Stomach (tissue), 9 donors: Measurements from ENCODE around the gene WDR59. TPM values are rescaled to one million over a fixed set of nuclear protein-coding genes. Genes with fewer than 3 reads are reported as not detected.

Source experiments
- DNase-seq, 2 donors: peaks; one replicate each; pipeline versions ENCODE4 v3.0.0 to v3.0.0-alpha.2; 2013 to 2019
- H3K27ac ChIP-seq, 5 donors: fragments of 200-600 bp in 4 of 5; sonication (generic) in 4 of 5; one replicate each; pipeline ENCODE4 v1.5.1; 2013 to 2019; ENCODE audit warnings: mild to moderate bottlenecking in 1 of 5, moderate library complexity in 1 of 5
- H3K27me3 ChIP-seq, 3 donors: fragments of 200-600 bp; sonication (generic); one replicate each; pipeline ENCODE4 v1.5.1; 2017 to 2019; ENCODE audit warnings: mixed run types in 1 of 3
- H3K36me3 ChIP-seq, 4 donors: fragments of 200-600 bp; sonication (generic); 1 replicate in 3 of 4; 2 replicates in 1 of 4; pipeline ENCODE4 v1.5.1; 2016 to 2019
- H3K4me1 ChIP-seq, 4 donors: fragments of 200-600 bp; sonication (generic); one replicate each; pipeline ENCODE4 v1.5.1; 2016 to 2019
- H3K4me3 ChIP-seq, 4 donors: fragments of 200-600 bp; sonication (generic) in 3 of 4; one replicate each; pipeline ENCODE4 v1.5.1; 2016 to 2019; ENCODE audit warnings: mild to moderate bottlenecking in 1 of 4
- H3K9me3 ChIP-seq, 4 donors: fragments of 200-600 bp; sonication (generic); one replicate each; pipeline ENCODE4 v1.5.1; 2016 to 2019
- EP300 ChIP-seq: sonication (generic); formaldehyde crosslinking; IDR thresholded peaks from one replicate; pipeline ENCODE4 v1.6.1; 2017; ENCODE audit warnings: antibody characterized with exemption
- POLR2A ChIP-seq, 4 donors: fragments of 450-650 bp; IDR thresholded peaks; one replicate each; pipeline ENCODE4 v1.6.1; 2016; ENCODE audit warnings: antibody characterized with exemption in 4 of 4, control low read depth in 2 of 4, mild to moderate bottlenecking in 1 of 4, moderate library complexity in 1 of 4
- POLR2AphosphoS5 ChIP-seq, 3 donors: sonication (generic); formaldehyde crosslinking; IDR thresholded peaks; one replicate each; pipeline ENCODE4 v1.6.1; 2016; ENCODE audit warnings: antibody characterized with exemption in 3 of 3
- WGBS, 5 donors: extraction: QIAGEN DNeasy Blood & Tissue Kit in 3 of 5; methylation state at CpG; one replicate each; pipeline versions ENCODE4 v1.1.5 to v1.1.7; 2013 to 2018; 5-methylcytosine and 5-hydroxymethylcytosine counted together
- intact Hi-C: fragments of 100-400 bp; cut with DNase I; formaldehyde crosslinking; loops from one replicate; pipeline ENCODE4 v1.15.1; 2023; ENCODE audit warnings: low total_unique reads
- polyA plus RNA-seq, 3 donors: library from polyadenylated mRNA; stranded (reverse); fragments of 200-250 nt; gene quantifications; one replicate each; pipeline ENCODE4 v1.2.3, GENCODE V29; 2013
- total RNA-seq, 5 donors: library from RNA; depleted of rRNA; stranded (reverse); fragments of >200 nt; gene quantifications; one replicate each; pipeline versions ENCODE4 v1.1.0 to v1.2.3, GENCODE V29; 2014 to 2016
- TF ChIP-seq, protein P1 (sequence below), 7 experiments: fragments of 450-650 bp in 4 of 7; fragments of 200-600 bp in 3 of 7; sonication (generic) in 3 of 7; IDR thresholded peaks; one replicate each; pipeline ENCODE4 v1.5.1; 2016 to 2019; ENCODE audit warnings: antibody characterized with exemption in 7 of 7, control low read depth in 2 of 7, mild to moderate bottlenecking in 1 of 7
- donor health status: healthy with polysubstance abuse.
- donor health status: Bipolar disorder and iron deficiency.
- donor health status: healthy.

The WDR59 gene
- total and polyA plus RNA-seq, 8 donors = 12.1 to 266 (median 30.2) TPM

DNA sequence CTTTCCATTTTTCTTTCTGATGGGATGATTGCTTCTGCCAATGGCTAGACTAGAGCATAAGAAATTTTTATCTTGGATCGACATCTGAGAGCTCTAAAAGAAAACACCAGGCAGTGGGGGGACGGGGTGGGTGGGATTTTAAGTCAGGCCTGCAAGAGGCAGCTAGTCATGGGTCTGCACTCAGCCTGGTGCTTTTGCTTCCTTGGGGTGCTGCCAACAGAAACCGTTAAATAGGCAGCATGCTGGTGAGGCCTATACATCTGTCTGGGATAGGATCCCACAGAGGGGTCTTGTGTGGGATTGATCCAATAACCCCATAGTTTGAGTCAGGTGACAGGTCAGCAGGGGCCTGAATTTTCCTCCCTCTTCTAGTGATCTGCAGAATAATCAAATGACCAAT lies 40.8 kb upstream of the WDR59 start:
- Histone ChIP-seq H3K36me3 (peaks cover 0 to 4% (median 0%) of the 10 kb centered on the region in 4 donors), H3K4me1 (peaks cover 7 to 48% (median 29%) of the 10 kb centered on the region in 4 donors), H3K9me3 (peaks cover 0 to 13% (median 2%) of the 10 kb centered on the region in 4 donors), H3K27ac (peak overlapping the region in 4 of 5 donors; percentile 54 to 87 (median 80)), H3K4me3 (no peak overlapping the region), H3K27me3 (no peaks in the 10 kb centered on the region)
- WGBS, 5 donors = 41 to 60% (median 44%) methylated on average over 3 of the region's 3 CpGs
- TF ChIP-seq, protein P1, sequence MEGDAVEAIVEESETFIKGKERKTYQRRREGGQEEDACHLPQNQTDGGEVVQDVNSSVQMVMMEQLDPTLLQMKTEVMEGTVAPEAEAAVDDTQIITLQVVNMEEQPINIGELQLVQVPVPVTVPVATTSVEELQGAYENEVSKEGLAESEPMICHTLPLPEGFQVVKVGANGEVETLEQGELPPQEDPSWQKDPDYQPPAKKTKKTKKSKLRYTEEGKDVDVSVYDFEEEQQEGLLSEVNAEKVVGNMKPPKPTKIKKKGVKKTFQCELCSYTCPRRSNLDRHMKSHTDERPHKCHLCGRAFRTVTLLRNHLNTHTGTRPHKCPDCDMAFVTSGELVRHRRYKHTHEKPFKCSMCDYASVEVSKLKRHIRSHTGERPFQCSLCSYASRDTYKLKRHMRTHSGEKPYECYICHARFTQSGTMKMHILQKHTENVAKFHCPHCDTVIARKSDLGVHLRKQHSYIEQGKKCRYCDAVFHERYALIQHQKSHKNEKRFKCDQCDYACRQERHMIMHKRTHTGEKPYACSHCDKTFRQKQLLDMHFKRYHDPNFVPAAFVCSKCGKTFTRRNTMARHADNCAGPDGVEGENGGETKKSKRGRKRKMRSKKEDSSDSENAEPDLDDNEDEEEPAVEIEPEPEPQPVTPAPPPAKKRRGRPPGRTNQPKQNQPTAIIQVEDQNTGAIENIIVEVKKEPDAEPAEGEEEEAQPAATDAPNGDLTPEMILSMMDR (IDR thresholded peaks at IDR 0.05) = no peak
- TF ChIP-seq POLR2AphosphoS5 (IDR thresholded peaks at IDR 0.05) (no peak), EP300 (no peak), POLR2A (IDR thresholded peaks at IDR 0.05) (no peak)
- intact Hi-C loops = no loop called here
- DNase-seq = peak in 1 of 2 donors; percentile 33

DNA sequence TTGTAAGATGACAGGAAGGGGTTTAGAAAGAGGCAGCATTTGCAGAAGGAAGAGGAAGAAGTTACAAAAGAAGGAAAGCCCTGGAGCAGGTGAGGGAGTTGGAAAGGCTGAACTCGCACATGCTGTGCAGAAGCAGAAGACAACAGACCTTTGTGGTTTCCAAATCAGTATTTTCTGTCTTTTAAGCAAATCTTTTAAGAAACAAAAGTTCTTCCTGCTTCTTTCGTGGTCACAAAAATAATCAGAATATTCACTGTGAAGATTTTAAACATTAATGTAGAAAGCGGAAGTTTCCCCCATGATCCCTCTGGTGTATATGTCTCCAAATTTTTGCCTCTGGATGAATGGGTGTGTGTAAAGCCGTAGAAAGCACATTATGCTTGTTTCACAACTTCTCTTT lies 39.7 kb upstream of the WDR59 start:
- intact Hi-C loops = no loop called here
- H3K4me3 ChIP-seq = no peak overlapping the region
- no peak for TF ChIP-seq POLR2A (IDR thresholded peaks at IDR 0.05)
- TF ChIP-seq EP300 = no peak
- TF ChIP-seq POLR2AphosphoS5 (IDR thresholded peaks at IDR 0.05) = no peak
- TF ChIP-seq, protein P1 (IDR thresholded peaks at IDR 0.05) = no peak
- peaks cover 0 to 6% (median 0%) of the 10 kb centered on the region in 4 donors for H3K36me3 ChIP-seq
- peaks cover 7 to 48% (median 29%) of the 10 kb centered on the region in 4 donors for H3K4me1 ChIP-seq
- no peaks in the 10 kb centered on the region for H3K27me3 ChIP-seq
- DNase-seq = no peak
- WGBS, 5 donors = 50 to 75% (median 65%) methylated on average over 4 of the region's 4 CpGs
- peaks cover 0 to 13% (median 3%) of the 10 kb centered on the region in 4 donors for H3K9me3 ChIP-seq
- H3K27ac ChIP-seq = peak overlapping the region in 3 of 5 donors; percentile 49 to 87 (median 84)

DNA sequence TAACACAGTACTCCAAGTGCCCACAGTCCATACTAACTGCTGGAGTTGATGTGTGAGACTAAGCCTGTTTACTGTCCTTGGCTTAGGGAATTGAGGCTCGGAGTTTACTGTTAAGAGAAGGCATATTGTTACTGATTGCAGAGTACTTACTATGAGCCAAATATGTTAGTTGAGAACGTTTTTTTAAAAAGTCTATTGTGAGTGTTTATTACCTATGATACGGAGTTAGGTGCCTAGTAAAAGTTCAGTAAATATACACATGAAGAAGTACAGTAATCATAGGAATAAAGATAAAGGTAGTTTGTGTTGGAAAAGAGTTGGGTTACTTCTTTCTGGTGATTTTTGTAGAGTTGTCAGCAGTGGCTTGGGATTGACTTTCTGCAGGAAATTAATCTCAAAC lies 39.3 kb upstream of the WDR59 start:
- H3K9me3 ChIP-seq = peaks cover 0 to 13% (median 3%) of the 10 kb centered on the region in 4 donors
- DNase-seq = no peak
- H3K4me1 ChIP-seq = peaks cover 7 to 50% (median 30%) of the 10 kb centered on the region in 4 donors
- TF ChIP-seq, protein P1 (IDR thresholded peaks at IDR 0.05) = no peak
- TF ChIP-seq POLR2A (IDR thresholded peaks at IDR 0.05) = no peak
- TF ChIP-seq EP300 = no peak
- no peak for TF ChIP-seq POLR2AphosphoS5 (IDR thresholded peaks at IDR 0.05)
- no peak overlapping the region for H3K4me3 ChIP-seq
- H3K27me3 ChIP-seq = no peaks in the 10 kb centered on the region
- peaks cover 0 to 6% (median 0%) of the 10 kb centered on the region in 4 donors for H3K36me3 ChIP-seq
- intact Hi-C loops = no loop called here
- H3K27ac ChIP-seq = peak overlapping the region in 2 of 5 donors; percentile 84 to 87
- WGBS, 5 donors = 24 to 63% (median 33%) methylated on average over 3 of the region's 3 CpGs

DNA sequence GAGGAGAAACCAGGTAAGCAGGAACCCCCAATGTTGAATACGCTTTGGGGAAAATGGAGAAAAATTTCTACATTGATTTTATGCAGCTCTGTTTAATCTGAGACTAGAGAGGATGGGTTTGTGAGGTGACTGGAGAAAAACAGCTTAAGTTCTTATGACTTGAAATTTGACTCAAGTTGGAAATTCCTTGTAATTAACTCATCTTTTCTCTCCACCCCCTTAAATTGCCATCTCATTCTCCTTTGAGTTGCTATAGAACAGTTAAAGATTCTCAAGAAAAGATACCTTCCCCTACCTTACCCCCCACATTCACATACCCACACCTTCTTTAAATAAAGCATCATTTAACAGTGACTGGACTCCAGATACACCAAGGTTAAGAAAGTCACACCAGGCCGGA lies 38.1 kb upstream of the WDR59 start:
- no peak for TF ChIP-seq POLR2AphosphoS5 (IDR thresholded peaks at IDR 0.05)
- no peak for TF ChIP-seq EP300
- TF ChIP-seq POLR2A (IDR thresholded peaks at IDR 0.05) = no peak
- WGBS, 5 donors = 95 to 98% (median 96%) methylated on average over 2 of the region's 2 CpGs
- peaks cover 0 to 6% (median 0%) of the 10 kb centered on the region in 4 donors for H3K36me3 ChIP-seq
- no peak for DNase-seq
- peaks cover 10 to 54% (median 31%) of the 10 kb centered on the region in 4 donors for H3K4me1 ChIP-seq
- intact Hi-C loops = no loop called here
- H3K27ac ChIP-seq = no peak overlapping the region
- peaks cover 0 to 13% (median 3%) of the 10 kb centered on the region in 4 donors for H3K9me3 ChIP-seq
- no peak overlapping the region for H3K4me3 ChIP-seq
- no peaks in the 10 kb centered on the region for H3K27me3 ChIP-seq

DNA sequence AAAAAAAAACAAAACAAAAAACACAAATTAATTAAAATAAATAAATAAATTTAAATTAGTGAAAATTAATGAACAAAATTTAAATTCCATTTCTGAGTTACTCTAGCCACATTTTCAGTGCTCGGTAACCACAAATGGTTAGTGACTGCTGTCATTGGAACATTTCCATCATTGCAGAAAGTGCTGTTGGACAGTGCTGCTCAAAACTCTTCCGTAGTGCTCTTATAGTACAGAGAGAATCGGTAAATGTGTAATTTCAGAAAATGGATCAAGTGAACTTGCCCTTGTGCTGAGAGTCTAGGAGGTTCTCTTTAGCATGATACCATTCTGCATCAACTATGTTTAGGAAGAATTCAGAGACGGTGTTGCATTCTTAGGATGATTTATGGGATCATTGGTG lies 37.6 kb upstream of the WDR59 start:
- no peak overlapping the region for H3K27ac ChIP-seq
- H3K4me3 ChIP-seq = no peak overlapping the region
- H3K27me3 ChIP-seq = no peaks in the 10 kb centered on the region
- TF ChIP-seq EP300 = no peak
- peaks cover 7 to 56% (median 33%) of the 10 kb centered on the region in 4 donors for H3K4me1 ChIP-seq
- H3K36me3 ChIP-seq = peaks cover 0 to 6% (median 0%) of the 10 kb centered on the region in 4 donors
- intact Hi-C loops = no loop called here
- peaks cover 0 to 13% (median 3%) of the 10 kb centered on the region in 4 donors for H3K9me3 ChIP-seq
- DNase-seq = no peak
- WGBS, 5 donors = 94 to 97% (median 95%) methylated on average over 4 of the region's 4 CpGs
